ENCODE data around the gene DDN.

- TF ChIP-seq, protein P1, sequence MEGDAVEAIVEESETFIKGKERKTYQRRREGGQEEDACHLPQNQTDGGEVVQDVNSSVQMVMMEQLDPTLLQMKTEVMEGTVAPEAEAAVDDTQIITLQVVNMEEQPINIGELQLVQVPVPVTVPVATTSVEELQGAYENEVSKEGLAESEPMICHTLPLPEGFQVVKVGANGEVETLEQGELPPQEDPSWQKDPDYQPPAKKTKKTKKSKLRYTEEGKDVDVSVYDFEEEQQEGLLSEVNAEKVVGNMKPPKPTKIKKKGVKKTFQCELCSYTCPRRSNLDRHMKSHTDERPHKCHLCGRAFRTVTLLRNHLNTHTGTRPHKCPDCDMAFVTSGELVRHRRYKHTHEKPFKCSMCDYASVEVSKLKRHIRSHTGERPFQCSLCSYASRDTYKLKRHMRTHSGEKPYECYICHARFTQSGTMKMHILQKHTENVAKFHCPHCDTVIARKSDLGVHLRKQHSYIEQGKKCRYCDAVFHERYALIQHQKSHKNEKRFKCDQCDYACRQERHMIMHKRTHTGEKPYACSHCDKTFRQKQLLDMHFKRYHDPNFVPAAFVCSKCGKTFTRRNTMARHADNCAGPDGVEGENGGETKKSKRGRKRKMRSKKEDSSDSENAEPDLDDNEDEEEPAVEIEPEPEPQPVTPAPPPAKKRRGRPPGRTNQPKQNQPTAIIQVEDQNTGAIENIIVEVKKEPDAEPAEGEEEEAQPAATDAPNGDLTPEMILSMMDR (IDR thresholded peaks at IDR 0.05), result no peak
- no peak for TF ChIP-seq POLR2A (IDR thresholded peaks at IDR 0.05)
Measured at GRCh38 chr12:49032679-49033447, 33.7 kb upstream of the DDN start.
